ENCODE measurements around the gene GJD2.
A peak's percentile ranks its signal among the peaks of the same experiment; 100 is the strongest.

GJD2 gene

DNA sequence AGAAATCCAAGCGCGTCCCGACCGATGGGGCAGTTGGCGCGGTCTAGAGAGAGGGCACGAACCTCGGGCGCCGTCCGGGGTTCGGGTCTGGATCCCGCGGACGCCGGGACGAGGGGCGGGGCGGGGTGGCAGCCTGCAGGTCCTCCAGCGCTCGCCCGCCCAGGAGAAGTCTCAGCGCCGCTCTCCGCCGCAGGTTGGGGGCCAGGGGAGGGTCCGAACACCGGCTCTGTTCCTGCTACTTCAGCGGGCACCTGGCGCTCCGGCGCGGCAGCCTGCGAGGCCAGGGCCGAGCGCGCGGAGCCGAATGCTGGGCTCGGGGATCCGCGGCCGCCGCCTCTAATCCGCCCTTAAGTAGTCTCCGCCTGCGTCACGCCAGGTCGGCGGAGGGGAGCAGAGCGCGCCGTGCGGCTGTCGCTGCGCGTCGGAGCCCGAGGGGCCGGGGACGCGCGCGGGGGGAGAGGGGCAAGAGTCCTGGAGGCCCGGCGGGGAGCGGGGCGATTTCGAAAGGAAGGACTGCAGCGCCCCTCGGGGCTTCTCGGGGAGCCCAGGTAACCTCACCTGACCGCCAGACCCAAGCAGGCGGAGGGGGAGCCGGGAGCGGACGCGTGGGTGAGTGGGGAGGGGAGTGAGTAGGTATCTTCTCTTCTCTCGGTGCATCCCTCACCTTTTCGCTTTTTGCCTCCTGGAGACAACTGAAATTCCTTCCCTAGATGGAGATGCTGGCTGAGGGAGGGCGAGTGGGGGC, at the start of gene GJD2:
Gene GJD2 (minus strand): TSS at position 325 of the 745 bp plus-strand sequence. CDS start 510 bp downstream, outside the sequence.
- DNase-seq (no peak), ATAC-seq (no peak)

DNA sequence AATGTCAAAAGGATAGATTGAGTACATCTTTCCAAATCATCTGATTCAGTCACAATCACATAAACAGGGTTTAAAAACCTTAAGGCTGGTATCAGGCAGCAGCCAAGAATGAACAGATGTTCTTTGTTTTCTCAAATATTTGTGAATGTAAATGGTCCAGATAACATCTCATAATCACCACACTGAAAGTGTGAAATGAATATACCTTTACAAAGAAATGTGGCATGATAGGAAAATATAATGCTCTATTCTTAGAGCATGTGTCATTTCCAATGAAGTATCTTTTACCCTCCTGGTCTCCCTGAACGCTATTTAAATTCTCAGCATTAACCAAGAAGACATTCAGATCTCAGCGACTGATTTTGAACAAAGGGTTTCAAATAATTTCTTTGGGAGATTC, 49.3 kb upstream of the GJD2 start:
- no peak for DNase-seq
- ATAC-seq, result no peak

DNA sequence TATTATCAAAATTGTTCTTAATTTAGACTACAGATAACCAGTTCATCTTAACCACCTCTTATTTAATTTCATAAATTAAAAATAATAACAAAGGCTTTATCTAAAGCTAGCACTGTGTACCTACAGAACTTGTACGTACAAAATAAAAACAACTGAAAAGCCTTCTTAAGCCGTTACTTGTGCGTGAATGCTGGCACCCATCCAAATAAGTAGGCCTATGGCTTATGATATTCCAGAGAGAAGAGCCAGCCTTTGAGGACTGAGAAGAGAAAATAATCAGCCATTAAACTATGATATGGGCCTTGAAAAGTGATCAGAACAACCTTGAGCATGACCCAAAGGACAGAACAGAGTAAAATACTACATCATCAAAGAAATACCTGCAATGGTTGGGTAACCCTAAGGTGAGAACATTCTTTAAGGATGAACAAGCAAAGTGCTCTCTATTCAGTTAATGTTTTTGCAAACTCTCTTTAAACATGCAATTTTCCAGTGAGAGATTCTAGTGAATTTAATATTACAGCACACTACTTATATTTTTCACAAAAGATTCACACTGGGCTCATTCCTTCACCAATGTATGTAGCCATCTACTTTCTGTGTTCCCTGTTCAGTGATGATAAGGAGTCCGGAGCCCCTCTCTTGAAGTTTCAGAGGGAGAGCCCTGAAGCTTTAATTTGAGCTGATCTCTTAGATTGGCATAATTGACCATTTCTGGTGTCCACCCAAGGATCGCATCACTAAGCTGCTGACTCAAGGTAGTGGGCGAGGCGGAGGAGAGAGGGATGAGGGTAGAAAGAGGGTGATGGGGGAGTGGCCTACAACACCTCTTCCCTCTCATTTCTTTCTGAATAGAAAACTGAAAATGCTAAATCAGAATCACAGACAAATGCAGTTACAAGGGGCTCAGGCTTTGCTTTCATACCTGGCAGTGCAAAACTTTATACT, 48.3 kb upstream of the GJD2 start:
- ATAC-seq, result no peak
- no peak for DNase-seq

- DNase-seq (no peak), ATAC-seq (no peak)
These were observed 47.6 kb upstream of the GJD2 start for GRCh38 chr15:34802371-34802770.

GRCh38 chr15:34799149-34800101, 44.6 kb upstream of the GJD2 start:
- DNase-seq (no peak), ATAC-seq (no peak)

DNA sequence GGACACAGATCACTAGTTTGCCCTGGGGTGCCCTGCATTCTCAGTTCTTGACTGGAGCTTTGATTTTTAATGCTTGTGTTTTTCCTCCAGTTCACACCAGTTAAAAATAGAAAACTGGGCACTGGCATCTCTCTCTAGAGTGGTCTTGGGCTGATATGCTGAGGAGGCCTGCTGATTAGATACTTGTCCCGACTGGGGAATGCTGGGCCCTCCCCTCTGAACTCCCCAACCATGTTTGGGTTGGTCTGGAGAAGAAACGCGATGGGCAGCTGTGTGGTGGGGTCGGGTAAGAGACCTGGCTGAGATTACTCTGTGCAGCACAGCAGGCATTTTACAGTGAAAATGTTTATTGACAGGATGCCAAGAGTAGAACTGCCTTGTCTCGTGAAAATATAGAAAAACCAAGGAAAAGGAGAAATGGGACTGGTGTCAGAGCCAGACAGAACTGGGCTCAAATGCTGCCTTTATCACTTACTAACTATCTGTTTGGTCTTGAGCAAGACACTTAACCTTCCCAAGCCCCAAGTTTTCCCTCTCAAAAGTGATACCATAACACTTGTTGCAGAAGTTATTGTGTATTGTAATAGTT, 42.1 kb upstream of the GJD2 start:
- ATAC-seq (no peak), DNase-seq (no peak)

GRCh38 chr15:34795267-34796081, 40.7 kb upstream of the GJD2 start, which contains the start of gene ACTC1:
ACTC1 (minus strand) TSS chr15:34795549; CDS start chr15:34794808, 741 bp downstream.
- DNase-seq, result peak; percentile 9
- ATAC-seq, result peak; percentile 46

GRCh38 chr15:34794590-34795206, 39.9 kb upstream of the GJD2 start:
- ATAC-seq, result no peak
- DNase-seq, result no peak

GRCh38 chr15:34793901-34794300, 39.1 kb upstream of the GJD2 start:
- ATAC-seq (no peak), DNase-seq (no peak)

- DNase-seq (no peak), ATAC-seq (no peak)
These were observed 38.3 kb upstream of the GJD2 start for GRCh38 chr15:34793071-34793470.

DNA sequence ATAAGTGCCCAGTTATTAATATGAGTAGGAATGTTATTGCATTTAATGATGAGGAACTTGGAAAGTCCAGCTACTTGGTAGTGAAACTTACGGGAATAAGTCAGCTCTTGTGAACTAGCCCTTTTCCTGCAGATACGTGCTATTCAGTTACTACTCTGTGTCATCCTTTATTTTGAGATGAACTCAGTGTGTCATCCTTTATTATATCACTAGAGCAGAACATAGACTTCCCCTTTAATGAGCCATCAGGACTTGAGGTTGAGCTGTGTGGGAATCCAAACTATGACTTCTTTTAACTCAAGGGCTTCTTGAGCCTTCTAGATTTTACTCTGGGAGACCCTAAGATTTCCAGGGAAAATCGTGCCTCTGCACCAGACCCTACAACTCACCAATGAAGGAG, 36.9 kb upstream of the GJD2 start:
- DNase-seq (no peak), ATAC-seq (no peak)

GRCh38 chr15:34790121-34790520, 35.3 kb upstream of the GJD2 start:
- DNase-seq (no peak), ATAC-seq (no peak)

DNA sequence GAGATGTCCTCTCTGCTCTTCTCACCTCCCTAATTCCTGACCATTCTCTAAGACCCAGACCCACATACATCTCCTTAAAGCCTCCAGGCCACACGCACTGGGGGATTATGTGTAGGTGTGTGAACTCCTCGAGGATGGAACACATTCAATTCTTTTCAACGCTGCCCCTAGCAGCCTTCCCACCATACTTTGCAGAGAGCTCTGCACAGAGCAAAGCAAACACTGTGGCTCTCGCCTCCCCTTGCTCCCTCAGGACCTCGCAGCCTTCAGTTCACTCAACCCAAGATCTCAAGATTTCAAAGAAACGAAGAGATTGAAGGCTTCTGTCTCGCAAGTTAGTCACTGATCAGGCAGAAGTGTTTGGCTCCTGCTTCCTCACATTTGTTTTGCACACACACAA, 34.5 kb upstream of the GJD2 start:
- ATAC-seq, result no peak
- DNase-seq, result no peak

DNA sequence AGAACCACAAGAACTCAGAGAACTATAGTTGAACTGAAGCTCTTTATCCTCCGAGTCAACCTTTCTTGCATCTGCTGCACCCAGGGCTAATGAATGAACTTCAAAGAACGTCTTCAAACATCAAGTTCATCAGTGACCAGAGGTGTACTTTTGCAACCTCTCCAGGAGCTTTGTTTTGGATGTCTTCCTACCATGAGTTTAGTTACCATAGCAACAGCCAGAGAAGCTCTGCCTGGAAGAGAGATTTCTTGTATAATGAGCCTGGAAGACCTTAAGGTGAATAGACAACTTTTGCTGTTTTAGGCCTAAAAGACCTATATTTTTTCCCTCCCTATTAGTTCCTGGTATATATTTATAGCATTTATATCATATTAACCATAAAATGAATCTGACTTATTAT, 31.4 kb upstream of the GJD2 start:
- ATAC-seq (no peak), DNase-seq (no peak)

DNA sequence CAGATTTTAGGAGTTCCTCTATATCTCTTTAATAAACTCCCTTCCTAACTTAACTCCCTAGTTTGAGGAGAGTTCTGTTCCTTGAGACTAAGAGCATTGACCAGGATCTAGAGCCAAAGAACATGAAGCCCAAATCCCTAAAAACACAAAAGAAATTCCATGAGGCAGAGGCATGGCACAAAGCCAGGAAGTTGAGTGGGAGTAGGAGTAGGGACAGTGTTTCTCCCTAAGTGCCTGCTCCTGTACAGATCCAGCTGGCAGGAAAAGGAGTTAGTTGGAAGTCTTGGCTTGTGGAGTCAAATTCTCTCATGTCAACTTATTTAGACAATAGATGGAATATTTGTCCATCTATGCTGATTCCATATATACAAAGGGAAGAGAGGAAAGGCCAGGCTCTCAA, 29.2 kb upstream of the GJD2 start:
- DNase-seq, result no peak
- no peak for ATAC-seq

DNA sequence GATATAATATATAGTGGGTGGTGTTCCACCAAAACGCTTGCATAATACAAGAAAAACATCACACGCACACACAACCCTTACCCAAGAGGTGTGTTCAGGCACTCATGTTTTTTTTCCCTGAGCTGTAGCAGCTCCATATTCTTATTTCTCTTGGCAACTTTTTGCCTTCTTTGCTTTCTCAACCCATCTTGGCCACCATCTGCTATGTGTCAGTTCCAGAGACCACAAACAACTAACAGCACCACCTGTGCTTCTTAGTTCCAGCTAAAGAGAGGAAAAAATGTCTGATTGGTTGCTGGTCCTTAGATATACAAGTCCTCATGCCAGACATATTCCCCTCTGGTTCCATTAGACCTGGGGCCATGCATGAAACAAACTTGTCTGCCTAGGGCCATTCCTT, 28.6 kb upstream of the GJD2 start:
- DNase-seq (no peak), ATAC-seq (no peak)

- ATAC-seq, result no peak
- DNase-seq, result no peak
These were observed 28.1 kb upstream of the GJD2 start for GRCh38 chr15:34782901-34783300.

DNA sequence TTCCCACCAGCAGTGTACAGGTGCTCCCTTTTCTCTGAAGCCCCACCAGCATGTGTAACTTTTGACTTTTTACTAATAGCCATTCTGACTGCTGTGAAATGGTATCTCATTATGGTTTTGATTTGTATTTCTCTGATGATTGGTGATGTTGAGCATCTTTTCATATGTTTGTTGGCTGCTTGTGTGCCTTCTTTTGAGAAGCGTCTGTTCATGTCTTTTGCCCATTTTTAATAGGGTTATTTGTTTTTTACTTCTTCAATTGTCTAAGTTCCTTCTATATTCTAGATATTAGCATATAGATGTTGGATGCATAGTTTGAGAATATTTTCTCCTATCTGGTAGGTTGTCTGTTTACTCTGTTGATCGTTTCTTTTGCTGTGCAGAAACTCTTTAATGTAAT, 25.9 kb upstream of the GJD2 start:
- ATAC-seq, result no peak
- DNase-seq, result no peak

DNA sequence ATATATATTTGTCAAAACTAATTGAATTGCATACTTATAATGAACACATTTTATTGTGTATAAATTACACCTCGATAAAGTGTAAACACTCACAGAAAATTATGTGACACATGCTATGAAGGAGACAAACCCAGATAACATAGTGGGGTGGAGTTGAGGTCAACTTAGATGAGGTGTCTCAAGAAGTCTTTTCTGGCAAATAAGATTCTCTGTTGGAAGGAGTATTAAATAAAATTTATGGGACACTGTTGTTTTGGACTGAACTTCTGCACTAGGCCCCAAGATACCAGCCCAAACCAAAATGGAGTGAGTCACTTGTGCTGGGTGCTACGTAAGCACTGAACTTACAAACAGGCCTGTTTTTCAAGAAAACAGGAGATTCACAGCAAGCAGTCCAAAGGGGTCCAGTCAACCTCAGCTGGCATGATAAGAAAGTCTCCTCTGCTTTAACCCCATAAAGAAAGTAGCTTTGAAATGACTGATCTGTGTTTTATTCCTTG, 21.9 kb upstream of the GJD2 start:
- no peak for ATAC-seq
- DNase-seq, result no peak

- no peak for ATAC-seq
- DNase-seq, result no peak
These were observed 19.1 kb upstream of the GJD2 start for GRCh38 chr15:34773917-34774316.

Measured in stimulated activated naive CD8-positive, alpha-beta T cell treated with anti-CD3 and anti-CD28 coated beads, Interleukin-15, Interleukin-2, amounts not matched to agents 100 U/mL and 50 U/mL, for 24 hours (primary cell).